Gastroesophageal sphincter (tissue), 3 donors: Measurements from ENCODE around the gene REG1A.

ENCODE experiments used
- EP300 ChIP-seq: sonication (generic); formaldehyde crosslinking; IDR thresholded peaks from one replicate; pipeline ENCODE4 v1.6.1; 2017; ENCODE audit warnings: antibody characterized with exemption, mild to moderate bottlenecking
- POLR2A ChIP-seq, 2 donors: fragments of 450-650 bp; IDR thresholded peaks; one replicate each; pipeline ENCODE4 v1.6.1; 2017; ENCODE audit warnings: antibody characterized with exemption in 2 of 2, mild to moderate bottlenecking in 2 of 2, moderate library complexity in 1 of 2
- POLR2AphosphoS5 ChIP-seq: sonication (generic); formaldehyde crosslinking; IDR thresholded peaks from one replicate; pipeline ENCODE4 v1.6.1; 2017; ENCODE audit warnings: antibody characterized with exemption
- TF ChIP-seq, protein P1 (sequence below), 4 experiments: fragments of 200-600 bp in 2 of 4; fragments of 450-650 bp in 2 of 4; sonication (generic) in 1 of 4; IDR thresholded peaks; one replicate each; pipeline ENCODE4 v1.5.1; 2017 to 2019; ENCODE audit warnings: antibody characterized with exemption in 4 of 4, mild to moderate bottlenecking in 2 of 4, moderate library complexity in 2 of 4

DNA sequence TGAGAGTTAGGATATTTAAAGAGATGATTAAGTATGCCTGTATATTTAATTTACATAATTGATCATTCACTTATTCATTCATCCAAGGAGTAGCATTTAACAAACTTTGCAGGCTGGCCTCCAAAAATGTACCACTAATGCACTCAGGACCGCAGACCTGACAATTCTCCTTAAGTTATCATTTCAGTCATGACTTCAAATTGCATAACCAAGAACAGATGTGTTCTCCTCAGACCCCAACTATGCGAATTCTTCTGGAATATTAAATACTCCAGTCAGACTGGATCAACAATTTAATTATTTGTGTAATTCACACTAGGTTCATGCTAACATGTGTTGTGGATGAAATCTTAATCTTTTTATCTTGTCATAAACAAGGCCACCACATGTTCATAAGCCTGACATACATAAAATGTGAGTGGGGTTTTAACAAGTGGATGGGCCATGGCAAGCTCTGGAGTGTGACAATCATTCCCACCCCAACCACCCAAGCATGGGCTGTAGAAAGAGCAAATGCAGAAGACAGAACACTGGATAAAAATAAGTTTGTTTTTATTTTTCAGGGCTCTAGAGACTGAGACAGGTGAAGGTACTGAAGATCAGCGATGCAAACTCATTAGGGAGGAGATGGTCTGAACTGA, 35.7 kb upstream of the REG1A start:
- TF ChIP-seq, protein P1, sequence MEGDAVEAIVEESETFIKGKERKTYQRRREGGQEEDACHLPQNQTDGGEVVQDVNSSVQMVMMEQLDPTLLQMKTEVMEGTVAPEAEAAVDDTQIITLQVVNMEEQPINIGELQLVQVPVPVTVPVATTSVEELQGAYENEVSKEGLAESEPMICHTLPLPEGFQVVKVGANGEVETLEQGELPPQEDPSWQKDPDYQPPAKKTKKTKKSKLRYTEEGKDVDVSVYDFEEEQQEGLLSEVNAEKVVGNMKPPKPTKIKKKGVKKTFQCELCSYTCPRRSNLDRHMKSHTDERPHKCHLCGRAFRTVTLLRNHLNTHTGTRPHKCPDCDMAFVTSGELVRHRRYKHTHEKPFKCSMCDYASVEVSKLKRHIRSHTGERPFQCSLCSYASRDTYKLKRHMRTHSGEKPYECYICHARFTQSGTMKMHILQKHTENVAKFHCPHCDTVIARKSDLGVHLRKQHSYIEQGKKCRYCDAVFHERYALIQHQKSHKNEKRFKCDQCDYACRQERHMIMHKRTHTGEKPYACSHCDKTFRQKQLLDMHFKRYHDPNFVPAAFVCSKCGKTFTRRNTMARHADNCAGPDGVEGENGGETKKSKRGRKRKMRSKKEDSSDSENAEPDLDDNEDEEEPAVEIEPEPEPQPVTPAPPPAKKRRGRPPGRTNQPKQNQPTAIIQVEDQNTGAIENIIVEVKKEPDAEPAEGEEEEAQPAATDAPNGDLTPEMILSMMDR (IDR thresholded peaks at IDR 0.05), result no peak
- TF ChIP-seq POLR2A (IDR thresholded peaks at IDR 0.05), result no peak
- no peak for TF ChIP-seq POLR2AphosphoS5
- no peak for TF ChIP-seq EP300
